Spleen (tissue), 7 donors: ENCODE data around the gene HIPK3.

Experiments
- CTCF ChIP-seq, 11 experiments: fragments of 200-600 bp in 7 of 11; fragments of 450-650 bp in 4 of 11; sonication (generic) in 4 of 11; IDR thresholded peaks in 8 of 11; conservative IDR thresholded peaks in 3 of 11; 1 replicate in 7 of 11; 2 replicates in 4 of 11; pipeline versions ENCODE4 v1.4.0 to v1.8.0; 2016 to 2021; ENCODE audit warnings: antibody characterized with exemption in 11 of 11, inconsistent platforms in 4 of 11, mild to moderate bottlenecking in 1 of 11
- POLR2A ChIP-seq, 3 donors: fragments of 450-650 bp; IDR thresholded peaks; one replicate each; pipeline ENCODE4 v1.5.1; 2017; ENCODE audit warnings: antibody characterized with exemption in 3 of 3, mild to moderate bottlenecking in 1 of 3
- POLR2AphosphoS5 ChIP-seq, 3 donors: sonication (generic); formaldehyde crosslinking; IDR thresholded peaks; one replicate each; pipeline ENCODE4 v1.5.1; 2017; ENCODE audit warnings: antibody characterized with exemption in 3 of 3
- donor health status: DM: no; HTN: no; CAD: no; lungs with moderate emphysema.
- donor health status: DM: no; HTN: no; CAD: no.
- donor health status: DM: no; HTN: no; CAD: no.

- TF ChIP-seq POLR2A (IDR thresholded peaks at IDR 0.05) = no peak
- no peak for TF ChIP-seq CTCF (IDR thresholded peaks at IDR 0.05 in 8 of 11, conservative IDR thresholded peaks at IDR 0.05 in 3 of 11)
- no peak for TF ChIP-seq POLR2AphosphoS5 (IDR thresholded peaks at IDR 0.05)
Observed at GRCh38 chr11:33403344-33403743, 146.2 kb downstream of the HIPK3 start.
